OCI-LY1 (cell line): ENCODE measurements around the gene CTDSP1.

Source experiments
- H2AFZ ChIP-seq: fragments of 200-600 bp; sonication (generic), shearing (Covaris generic); 2 replicates; pipeline ENCODE4 v1.6.0; 2014; ENCODE audit warnings: antibody characterized with exemption, mild to moderate bottlenecking, low read length
- H3F3A ChIP-seq: fragments of 200-600 bp; sonication (generic), shearing (Covaris generic); 2 replicates; pipeline ENCODE4 v1.6.0; 2014; ENCODE audit warnings: mild to moderate bottlenecking, antibody characterized with exemption, low read length, moderate library complexity; ENCODE audit not compliant: insufficient read depth
- H3K27ac ChIP-seq: fragments of 200-600 bp; sonication (generic); 2 replicates; pipeline ENCODE4 v1.5.1; 2014; ENCODE audit warnings: low read length, mixed run types, mild to moderate bottlenecking, low read depth; ENCODE audit not compliant: poor library complexity, severe bottlenecking
- H3K27me3 ChIP-seq: fragments of 200-600 bp; sonication (generic); 2 replicates; pipeline ENCODE4 v1.6.0; 2014; ENCODE audit warnings: antibody characterized with exemption, mild to moderate bottlenecking, low read length, moderate library complexity; ENCODE audit not compliant: insufficient read depth
- H3K36me3 ChIP-seq: fragments of 200-600 bp; sonication (generic); 2 replicates; pipeline ENCODE4 v1.6.1; 2014; ENCODE audit warnings: mild to moderate bottlenecking, antibody characterized with exemption, low read length, moderate library complexity, mixed read lengths; ENCODE audit not compliant: insufficient read depth
- H3K4me1 ChIP-seq: fragments of 200-600 bp; sonication (generic); 2 replicates; pipeline ENCODE4 v1.5.1; 2014; ENCODE audit warnings: mild to moderate bottlenecking, low read length, moderate library complexity; ENCODE audit not compliant: insufficient read depth, severe bottlenecking
- H3K4me2 ChIP-seq: fragments of 200-600 bp; sonication (generic), shearing (Covaris generic); 2 replicates; pipeline ENCODE4 v1.6.1; 2014; ENCODE audit warnings: low read length
- H3K4me3 ChIP-seq: fragments of 200-600 bp; sonication (generic); 2 replicates; pipeline ENCODE4 v1.5.1; 2014; ENCODE audit warnings: low read length, low read depth, mild to moderate bottlenecking, mixed read lengths; ENCODE audit not compliant: poor library complexity, severe bottlenecking
- H3K79me2 ChIP-seq: fragments of 200-600 bp; shearing (Covaris generic); 2 replicates; pipeline ENCODE4 v1.6.1; 2016; ENCODE audit warnings: mixed run types, low read length, mixed read lengths; ENCODE audit not compliant: insufficient read depth
- H3K9ac ChIP-seq: fragments of 200-600 bp; sonication (generic), shearing (Covaris generic); 2 replicates; pipeline ENCODE4 v1.6.1; 2014; ENCODE audit warnings: mild to moderate bottlenecking, low read length, mixed read lengths
- H3K9me2 ChIP-seq: fragments of 200-600 bp; sonication (generic), shearing (Covaris generic); 2 replicates; pipeline ENCODE4 v1.6.1; 2014; ENCODE audit warnings: low read depth, mild to moderate bottlenecking, low read length, mixed read lengths
- H3K9me3 ChIP-seq: fragments of 200-600 bp; shearing (Covaris generic); 2 replicates; pipeline ENCODE4 v1.6.1; 2014; ENCODE audit warnings: low read length, mixed read lengths
- H4K20me1 ChIP-seq: fragments of 200-600 bp; sonication (generic), shearing (Covaris generic); 2 replicates; pipeline ENCODE4 v1.6.0; 2016; ENCODE audit warnings: mild to moderate bottlenecking, low read length; ENCODE audit not compliant: insufficient read depth
- CTCF ChIP-seq: fragments of 200-600 bp; sonication (generic), shearing (Covaris generic); IDR thresholded peaks from 2 replicates; pipeline ENCODE4 v1.5.1; 2017; ENCODE audit warnings: mild to moderate bottlenecking, antibody characterized with exemption, low read length, moderate library complexity, mixed read lengths
- EZH2 ChIP-seq: fragments of 200-600 bp; sonication (generic), shearing (Covaris generic); IDR thresholded peaks from 2 replicates; pipeline ENCODE4 v1.8.0; 2017; ENCODE audit warnings: borderline replicate concordance, mixed run types, mild to moderate bottlenecking, antibody characterized with exemption, low read length, moderate library complexity, mixed read lengths

CTDSP1 gene

GRCh38 chr2:218357236-218358177, 42.2 kb upstream of the CTDSP1 start:
- H3K27me3 ChIP-seq: 0 out of 2 replicates have a peak, but pooled peaks cover 5% of the 10 kb centered on the region
- no peak overlapping the region for H3K4me3 ChIP-seq
- TF ChIP-seq CTCF (no peak), EZH2 (no peak)
- no peaks in the 10 kb centered on the region; the same call in 1 of the 2 replicates for H3K36me3 ChIP-seq
- no peak overlapping the region for H3K9ac ChIP-seq
- H3F3A ChIP-seq: no peaks in the 10 kb centered on the region
- H3K4me2 ChIP-seq: no peak overlapping the region
- H3K27ac ChIP-seq: no peak overlapping the region
- H2AFZ ChIP-seq: no peak overlapping the region
- no peaks in the 10 kb centered on the region for H4K20me1 ChIP-seq
- no peaks in the 10 kb centered on the region for H3K9me2 ChIP-seq
- H3K9me3 ChIP-seq: no peaks in the 10 kb centered on the region
- no peaks in the 10 kb centered on the region for H3K4me1 ChIP-seq
- H3K79me2 ChIP-seq: no peaks in the 10 kb centered on the region

- Histone ChIP-seq H3F3A (no peaks in the 10 kb centered on the region), H3K27ac (no peak overlapping the region), H2AFZ (no peak overlapping the region), H3K9me3 (no peaks in the 10 kb centered on the region), H3K79me2 (no peaks in the 10 kb centered on the region), H3K36me3 (no peaks in the 10 kb centered on the region), H3K27me3 (peaks cover 12% of the 10 kb centered on the region; the same call in 1 of the 2 replicates), H3K4me1 (no peaks in the 10 kb centered on the region), H3K4me3 (no peak overlapping the region), H3K9ac (no peak overlapping the region), H3K4me2 (no peak overlapping the region), H3K9me2 (no peaks in the 10 kb centered on the region), H4K20me1 (no peaks in the 10 kb centered on the region)
- no peak for TF ChIP-seq EZH2
- TF ChIP-seq CTCF: no peak
Observed at GRCh38 chr2:218360453-218360852, 39.2 kb upstream of the CTDSP1 start.

- H3K9me2 ChIP-seq: no peaks in the 10 kb centered on the region
- H3K4me3 ChIP-seq: no peak overlapping the region
- no peaks in the 10 kb centered on the region for H3K79me2 ChIP-seq
- H3K9ac ChIP-seq: no peak overlapping the region
- no peak overlapping the region for H3K4me2 ChIP-seq
- H3K27ac ChIP-seq: no peak overlapping the region
- peaks cover 21% of the 10 kb centered on the region; the same call in 1 of the 2 replicates for H3K27me3 ChIP-seq
- TF ChIP-seq CTCF (no peak), EZH2 (no peak)
- peaks cover 3% of the 10 kb centered on the region for H3K4me1 ChIP-seq
- no peak overlapping the region for H2AFZ ChIP-seq
- H3K36me3 ChIP-seq: no peaks in the 10 kb centered on the region; the same call in 1 of the 2 replicates
- no peaks in the 10 kb centered on the region for H4K20me1 ChIP-seq
- H3F3A ChIP-seq: no peaks in the 10 kb centered on the region
- H3K9me3 ChIP-seq: no peaks in the 10 kb centered on the region
Observed at GRCh38 chr2:218362606-218363005, 37.1 kb upstream of the CTDSP1 start.
